GM18873 (cell line): Measurements from ENCODE around the gene ATG4D.
"Not testable (repeated sequence)": the region's sequence is repeated elsewhere in the genome, so short reads cannot be mapped to it uniquely, and the experiment has no call there.

ENCODE experiments used
- ATAC-seq: cut with Tn5 transposase; IDR thresholded peaks from one replicate; pipeline ENCODE4 v1.9.1; 2021; ENCODE audit warnings: mild to moderate bottlenecking, moderate library complexity, moderate number of reproducible peaks; ENCODE audit not compliant: unreplicated experiment, low FRiP score

Gene ATG4D

DNA sequence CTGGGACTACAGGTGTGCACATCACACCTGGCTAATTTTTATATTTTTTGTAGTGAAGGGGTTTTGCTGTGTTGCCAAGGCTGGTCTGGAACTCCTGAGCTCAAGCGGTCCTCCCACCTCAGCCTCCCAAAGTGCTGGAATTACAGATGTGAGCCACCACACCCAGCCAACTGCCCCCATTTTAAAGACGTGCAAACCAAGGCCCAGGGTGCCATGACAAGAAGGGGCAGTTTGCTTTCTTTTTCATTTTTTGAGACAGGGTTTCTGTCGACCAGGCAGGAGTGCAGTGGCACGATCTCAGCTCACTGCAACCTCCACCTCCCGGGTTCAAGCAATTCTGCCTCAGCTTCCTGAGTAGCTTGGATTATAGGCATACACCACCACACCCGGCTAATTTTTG, 30.1 kb downstream of the ATG4D start:
- not testable (repeated sequence) for ATAC-seq

DNA sequence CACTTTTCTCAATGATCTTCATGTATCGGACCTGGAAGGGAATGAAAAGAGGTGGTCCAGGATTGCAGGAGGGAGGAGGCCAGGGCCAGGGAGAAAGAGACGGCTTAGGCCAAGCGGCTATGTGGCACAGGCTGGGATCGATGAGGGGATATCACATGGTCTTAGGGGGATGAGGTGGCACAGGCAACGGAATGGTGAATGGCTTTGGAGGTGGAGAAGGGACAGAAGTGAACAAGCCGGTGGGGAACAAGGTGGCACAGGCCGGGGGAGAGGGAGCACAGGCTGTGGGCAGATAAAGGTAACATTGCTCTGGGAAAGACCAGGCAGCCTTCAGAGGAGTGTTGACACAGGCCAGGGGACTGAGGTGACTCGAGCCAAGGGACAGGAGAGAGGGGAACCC, 30.8 kb downstream of the ATG4D start:
- ATAC-seq, result no peak

DNA sequence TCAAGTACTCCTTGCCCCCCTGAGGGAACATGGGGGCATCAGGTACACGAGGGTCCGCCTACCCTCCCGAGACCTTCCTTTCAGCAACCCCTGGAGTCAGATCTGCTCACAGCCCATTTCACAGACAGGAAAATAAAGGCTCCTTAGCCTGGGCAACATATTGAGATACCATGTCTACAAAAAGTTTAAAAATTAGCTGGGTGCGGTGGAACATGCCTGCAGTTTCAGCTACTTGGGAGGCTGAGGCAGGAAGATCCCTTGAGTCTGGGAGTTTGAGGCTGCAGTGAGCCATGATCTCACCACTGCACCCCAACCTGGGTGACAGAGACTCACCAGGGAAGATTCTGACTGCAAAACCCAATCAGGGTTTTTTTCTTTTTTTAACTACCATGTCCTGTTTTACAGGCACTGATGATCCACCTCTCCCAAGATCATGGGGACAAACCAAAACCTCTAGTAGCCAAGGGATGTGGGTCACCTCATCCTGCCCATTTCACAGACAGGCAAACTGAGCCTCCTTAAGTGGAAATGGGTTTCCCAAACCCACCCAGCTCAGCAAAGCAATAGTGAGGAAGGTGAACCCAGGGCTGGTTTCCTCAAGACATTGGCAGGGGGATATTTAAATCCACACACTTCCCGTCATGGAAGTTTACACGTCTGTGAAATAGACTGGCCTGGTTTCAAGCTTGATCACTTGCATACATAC, 31.5 kb downstream of the ATG4D start:
- ATAC-seq, result no peak

DNA sequence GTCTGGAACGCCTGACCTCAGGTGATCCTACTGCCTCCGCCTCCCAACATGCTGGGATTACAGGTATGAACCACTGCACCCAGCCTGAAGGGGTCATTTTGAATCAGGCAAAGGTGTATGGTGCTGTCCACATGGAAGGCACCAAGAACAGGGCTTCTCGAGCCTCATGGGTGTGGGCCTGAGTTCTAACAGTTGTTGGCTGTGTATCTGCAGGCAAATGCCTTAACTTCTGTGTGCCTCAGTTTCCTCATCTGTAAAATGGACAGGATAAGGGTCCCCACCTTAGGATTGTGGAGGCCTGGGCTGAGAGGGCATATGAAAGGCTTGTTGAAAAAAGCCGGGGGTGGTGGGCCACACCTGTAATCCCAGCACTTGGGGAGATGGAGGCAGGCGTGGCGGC, 34.2 kb downstream of the ATG4D start:
- ATAC-seq, result no peak

DNA sequence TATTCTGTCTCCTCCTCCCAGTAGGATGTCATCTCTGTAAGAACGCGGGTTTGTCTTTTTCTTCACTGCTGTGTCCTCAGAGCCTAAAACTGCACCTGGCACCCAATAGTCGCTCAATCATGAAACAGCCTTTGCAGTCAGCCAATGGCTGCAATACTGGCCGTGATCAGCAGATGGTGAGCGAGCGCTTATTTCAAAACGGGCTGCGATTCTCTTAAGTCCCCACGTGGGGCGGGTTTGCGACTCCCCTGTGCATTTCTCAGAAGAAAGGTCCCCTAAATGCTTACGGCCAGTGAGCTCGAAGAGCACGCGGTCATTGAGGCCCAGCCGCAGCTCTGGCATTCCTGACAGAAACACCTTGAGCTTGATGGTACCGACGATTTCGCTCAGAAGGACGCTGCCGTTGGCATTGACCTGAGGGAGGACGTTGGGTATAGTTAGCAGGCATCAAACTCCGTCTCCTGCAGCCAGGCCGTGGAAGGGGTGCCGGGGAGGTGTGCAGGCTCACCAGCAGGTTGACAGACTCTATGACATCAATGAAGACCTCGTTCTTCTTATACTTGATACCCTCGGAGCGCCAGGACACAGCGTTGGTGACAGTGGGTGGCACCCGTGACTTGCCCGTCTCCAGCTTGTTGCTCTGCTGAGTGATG, 37.4 kb downstream of the ATG4D start:
- no peak for ATAC-seq

DNA sequence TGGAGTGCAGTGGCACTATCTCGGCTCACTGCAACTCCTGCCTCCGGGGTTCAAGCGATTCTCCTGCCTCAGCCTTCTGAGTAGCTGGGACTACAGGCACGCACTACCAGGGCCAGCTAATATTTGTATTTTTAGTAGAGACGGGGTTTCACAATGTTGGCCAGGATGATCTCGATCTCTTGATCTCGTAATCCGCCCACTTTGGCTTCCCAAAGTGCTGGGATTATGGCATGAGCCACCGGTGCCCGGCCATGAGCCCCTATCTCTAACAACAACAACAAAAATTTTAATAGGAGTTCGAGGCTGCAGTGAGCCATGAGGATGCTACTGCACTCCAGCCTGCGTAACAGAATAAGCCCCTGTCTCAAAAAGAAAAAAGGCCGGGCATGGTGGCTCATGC, 38.4 kb downstream of the ATG4D start:
- no peak for ATAC-seq

DNA sequence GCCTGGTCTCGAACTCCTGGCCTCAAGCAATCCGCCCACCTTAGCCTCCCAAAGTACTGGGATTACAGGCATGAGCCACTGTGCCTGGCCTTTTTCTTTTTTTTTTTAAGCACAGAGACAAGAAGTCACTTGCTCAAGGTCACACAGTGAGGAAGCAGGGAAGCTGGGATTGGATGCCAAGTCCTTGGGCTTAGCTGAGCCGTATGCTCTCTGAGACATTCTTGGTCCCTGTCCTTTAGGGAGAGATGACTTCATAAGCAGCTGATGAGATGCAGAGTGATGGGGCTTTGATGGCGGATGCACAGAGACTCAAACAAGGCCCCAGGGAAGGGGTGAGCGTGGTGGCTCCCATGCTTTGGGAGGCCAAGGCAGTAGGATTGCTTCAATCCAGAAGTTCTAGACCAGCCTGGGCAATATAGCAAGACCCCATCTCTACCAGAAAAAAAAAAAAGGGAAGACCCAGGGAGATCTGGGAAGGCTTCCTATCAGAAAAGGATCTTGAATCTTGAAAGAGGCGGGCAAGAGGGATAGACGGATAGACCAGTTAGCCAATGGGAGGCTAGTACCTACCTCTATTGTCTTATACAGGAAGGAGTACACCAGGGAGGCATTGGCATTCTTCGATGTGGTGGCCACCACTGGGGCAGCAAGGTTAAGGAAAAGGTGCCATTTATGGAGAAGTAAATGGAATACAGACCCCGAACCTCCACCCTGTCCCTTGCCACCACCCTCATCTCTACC, 39.5 kb downstream of the ATG4D start:
- no peak for ATAC-seq

DNA sequence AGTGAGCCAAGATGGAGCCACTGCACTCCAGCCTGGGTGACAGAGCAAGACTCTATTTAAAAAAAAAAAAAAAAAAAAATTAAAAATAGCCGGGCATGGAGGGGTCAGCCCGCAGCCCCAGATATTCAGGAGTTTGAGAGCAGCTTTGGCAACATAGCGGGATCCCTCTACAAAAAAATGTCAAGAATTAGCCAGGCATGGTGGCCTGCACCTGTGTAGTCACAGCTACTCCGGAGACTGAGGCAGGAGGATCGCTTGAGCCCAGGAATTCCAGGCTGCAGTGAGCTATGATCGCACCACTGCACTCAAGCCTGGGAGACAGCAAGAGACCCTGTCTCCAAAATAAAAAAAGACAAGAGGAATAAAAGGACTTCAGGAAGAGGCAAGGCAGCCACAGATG, 42.7 kb downstream of the ATG4D start:
- no peak for ATAC-seq

DNA sequence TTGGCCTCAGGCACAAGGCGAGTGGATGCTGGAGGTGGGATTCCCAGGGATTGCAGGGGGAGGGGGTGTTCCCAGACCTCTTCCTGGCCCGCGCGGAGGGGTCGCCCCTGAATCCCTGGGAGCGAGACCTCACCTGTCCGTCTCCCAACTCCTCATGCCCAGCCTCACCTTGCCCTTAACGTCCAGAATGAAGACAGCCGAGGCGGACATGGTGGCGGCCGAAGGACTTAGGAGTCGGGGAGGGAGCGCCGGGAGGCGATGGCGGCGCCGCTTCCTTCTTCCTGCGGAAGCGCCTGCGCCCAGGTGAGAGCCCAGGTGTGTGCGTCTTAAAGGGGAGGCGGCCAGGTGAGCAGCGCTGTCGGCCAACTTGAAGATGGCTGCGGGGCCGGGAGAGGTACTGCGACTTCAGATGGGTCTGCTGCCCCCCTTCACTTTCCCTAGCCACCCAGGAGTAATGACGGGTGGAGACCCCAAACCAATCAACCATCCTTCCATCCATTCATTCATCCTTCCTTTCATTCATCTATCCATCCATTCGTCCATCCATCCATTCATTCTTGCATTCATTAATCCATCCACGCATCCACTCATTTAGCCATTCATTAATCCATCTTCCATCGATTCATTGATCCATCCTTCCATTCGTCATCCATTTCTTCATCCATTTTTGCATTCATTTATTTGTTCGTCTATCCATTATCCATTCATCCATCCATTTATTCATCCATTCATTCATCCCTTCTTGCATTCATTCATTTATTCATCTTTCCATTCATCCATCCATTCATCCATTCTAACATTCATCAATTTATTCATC, 43.5 kb downstream of the ATG4D start, which contains the start of gene AP1M2:
Gene AP1M2 (minus strand): TSS at position 291 of the 817 bp plus-strand sequence. CDS start 81 bp downstream, at position 210.
- no peak for ATAC-seq

DNA sequence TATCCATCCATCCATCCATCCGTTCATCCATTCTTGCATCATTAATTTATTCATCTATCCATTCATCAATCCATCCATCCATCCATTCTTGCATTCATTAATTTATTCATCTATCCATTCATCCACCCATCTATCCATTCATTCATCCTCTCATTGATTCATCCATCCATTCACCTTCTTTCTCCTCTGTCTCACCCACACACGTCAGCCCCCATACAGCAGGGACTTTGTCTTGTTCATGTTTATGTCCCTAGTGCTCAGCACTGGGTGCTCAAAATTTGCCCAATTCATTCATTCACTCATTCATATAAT, 44.1 kb downstream of the ATG4D start:
- no peak for ATAC-seq

DNA sequence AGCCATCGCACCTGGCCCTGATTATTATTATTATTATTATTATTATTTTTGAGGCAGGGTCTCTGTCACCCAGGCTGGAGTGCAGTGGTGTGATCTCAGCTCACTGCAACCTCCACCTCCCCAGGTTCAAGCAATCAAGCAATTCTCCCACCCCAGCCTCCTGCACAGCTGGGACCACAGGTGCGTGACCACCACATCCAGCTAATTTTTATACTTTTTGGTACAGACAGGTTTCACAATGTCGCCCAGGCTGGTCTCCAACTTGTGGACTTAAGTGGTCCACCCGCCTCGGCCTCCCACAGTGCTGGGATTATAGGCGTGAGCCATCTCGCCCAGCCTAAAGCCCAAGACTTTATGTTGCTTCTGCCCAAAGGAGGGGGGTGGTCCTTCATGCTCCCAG, 49.4 kb downstream of the ATG4D start:
- ATAC-seq, result no peak

DNA sequence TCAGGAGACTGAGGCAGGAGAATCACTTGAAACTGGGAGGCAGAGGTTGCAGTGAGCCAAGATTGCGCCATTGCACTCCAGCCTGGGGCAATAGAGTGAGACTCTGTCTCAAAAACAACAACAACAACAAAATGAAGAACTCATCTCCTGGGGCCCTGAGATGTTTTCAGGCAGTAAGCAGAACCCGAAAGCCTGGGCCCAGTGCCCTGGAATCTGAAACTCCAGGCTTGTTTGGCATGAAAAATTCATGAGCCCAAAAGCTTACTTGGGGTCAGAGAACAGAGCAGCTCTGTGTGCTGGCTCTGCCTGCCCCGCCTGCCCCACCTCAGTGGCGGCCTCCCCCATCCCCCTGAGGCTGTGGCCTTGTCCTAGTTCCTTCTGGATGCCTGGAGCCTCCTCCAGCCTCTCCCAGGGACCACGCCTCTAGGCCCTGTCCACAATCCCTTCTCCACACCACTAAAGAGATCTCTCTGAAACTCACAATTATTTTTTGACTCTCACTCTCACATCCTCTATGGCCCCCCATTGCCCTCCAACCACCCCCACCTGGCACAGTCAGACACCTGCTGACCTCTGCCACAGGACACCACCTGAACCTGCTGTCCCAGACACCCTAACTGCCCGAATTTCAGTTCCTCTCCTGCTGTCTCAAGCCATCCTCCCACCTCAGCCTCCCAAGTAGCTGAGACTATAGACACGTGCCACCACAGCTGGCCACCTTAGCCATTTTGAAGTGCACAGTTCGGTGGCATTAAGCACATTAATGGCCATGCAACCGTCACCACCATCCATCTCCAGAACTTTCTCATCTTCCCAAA, 50.3 kb downstream of the ATG4D start:
- no peak for ATAC-seq

DNA sequence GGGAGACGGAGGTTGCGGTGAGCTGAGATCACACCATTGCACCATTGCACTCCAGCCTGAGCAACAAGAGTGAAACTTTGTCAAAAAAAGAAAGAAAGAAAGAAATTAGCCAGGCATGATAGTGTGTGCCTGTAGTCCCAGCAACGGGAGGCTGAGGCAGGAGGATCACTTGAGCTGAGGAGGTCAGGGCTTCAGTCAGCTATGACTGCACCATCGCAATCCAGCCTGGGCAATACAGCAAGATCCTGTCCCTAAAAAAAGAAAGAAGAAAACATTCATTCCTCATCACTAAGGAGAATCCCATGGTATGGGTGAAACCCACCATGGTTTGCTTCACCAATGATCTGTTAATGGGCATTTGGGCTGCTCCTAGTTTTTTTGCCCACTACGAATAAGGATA, 56.4 kb downstream of the ATG4D start:
- ATAC-seq, result no peak

DNA sequence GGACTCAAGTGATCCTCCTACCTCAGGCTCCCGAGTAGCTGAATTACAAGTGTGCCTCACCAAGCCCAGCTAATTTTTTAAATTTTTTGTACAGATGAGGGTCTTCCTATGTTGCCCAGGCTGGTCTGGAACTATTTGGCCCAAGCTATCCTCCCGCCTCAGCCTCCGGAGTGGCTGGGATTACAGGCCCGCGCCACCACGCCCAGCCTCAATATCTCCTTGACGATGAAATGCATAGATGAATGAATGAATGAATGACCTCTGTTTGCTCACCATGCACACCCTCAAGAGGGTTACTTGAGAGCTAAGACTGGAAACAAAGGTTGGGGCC, 58.3 kb downstream of the ATG4D start:
- no peak for ATAC-seq

DNA sequence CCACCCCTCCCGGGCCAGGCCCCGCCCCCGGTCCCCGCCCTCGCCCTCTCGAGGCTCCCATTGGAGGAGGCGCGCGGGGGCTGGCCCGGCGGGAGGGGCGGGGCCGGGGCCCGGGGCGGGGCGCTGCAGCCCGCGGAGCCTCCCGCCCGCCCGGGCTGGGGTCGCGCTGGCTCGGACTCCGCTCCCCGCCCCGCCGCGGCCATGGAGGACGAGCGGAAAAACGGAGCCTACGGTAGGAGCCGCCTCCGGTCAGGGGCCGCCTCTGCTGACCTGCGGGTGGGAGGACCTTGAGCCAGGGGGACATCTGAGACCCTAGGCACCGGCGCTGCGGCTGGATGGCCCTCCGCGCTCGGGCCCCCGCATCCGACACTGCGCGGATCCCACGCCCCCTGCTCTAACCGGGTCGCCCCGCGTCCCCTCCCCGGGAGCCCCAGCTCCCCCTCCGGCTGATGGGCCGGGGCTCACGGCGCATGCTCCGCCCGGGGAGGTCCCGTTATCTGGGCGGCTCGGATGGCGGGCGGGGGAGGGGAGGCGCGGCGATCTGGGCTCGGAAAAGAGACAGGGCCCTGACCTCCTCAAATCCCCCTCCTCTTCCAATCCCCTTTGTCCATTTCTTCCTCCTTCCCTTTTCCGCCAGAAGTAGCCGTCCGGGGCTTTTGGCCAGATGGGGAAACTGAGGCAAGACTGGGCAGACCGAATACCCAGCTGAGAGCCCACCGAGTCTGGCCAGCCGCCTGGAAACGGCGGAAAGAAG, 58.8 kb downstream of the ATG4D start:
- no peak for ATAC-seq
